Measurements from ENCODE around the gene CD53.
A peak's percentile ranks its signal among the peaks of the same experiment; 100 is the strongest.

Gene CD53

DNA sequence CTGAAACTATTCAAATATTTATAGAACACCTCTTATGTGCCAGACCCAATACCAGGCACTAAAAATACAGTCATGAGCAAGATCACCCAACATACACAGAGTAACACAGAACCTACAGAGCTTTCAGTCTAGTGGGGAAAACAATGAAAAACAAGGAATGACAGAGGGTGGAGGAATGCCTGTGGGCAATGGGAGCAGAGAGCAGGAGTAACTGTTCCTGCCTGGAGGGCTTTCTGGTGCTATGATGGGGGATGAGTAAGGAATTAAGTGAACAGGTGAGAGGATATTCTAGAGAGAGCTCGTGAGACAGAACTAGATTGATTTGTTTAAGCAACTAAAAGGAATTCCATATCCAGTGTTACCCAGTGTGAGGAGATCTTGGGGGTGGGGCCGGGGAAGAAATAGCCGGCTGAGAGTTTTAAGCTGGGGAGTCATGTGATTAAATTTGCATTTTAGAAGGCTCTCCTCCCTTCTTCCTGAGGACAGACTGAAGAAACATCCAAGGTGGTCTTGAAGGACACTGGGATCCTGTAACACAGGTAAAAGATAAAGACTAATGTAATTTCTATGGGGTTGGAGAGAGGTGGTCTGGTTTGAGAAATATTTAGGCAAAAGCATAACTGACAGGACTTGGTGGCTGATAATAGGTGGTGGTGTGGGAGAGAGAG lies 2.1 kb upstream of the CD53 start:
- peak overlapping the region; percentile 82 for H3K4me3 ChIP-seq (ENCODE audit: low read depth, low read length)
- TF ChIP-seq, protein P1, sequence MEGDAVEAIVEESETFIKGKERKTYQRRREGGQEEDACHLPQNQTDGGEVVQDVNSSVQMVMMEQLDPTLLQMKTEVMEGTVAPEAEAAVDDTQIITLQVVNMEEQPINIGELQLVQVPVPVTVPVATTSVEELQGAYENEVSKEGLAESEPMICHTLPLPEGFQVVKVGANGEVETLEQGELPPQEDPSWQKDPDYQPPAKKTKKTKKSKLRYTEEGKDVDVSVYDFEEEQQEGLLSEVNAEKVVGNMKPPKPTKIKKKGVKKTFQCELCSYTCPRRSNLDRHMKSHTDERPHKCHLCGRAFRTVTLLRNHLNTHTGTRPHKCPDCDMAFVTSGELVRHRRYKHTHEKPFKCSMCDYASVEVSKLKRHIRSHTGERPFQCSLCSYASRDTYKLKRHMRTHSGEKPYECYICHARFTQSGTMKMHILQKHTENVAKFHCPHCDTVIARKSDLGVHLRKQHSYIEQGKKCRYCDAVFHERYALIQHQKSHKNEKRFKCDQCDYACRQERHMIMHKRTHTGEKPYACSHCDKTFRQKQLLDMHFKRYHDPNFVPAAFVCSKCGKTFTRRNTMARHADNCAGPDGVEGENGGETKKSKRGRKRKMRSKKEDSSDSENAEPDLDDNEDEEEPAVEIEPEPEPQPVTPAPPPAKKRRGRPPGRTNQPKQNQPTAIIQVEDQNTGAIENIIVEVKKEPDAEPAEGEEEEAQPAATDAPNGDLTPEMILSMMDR (IDR thresholded peaks at IDR 0.05; ENCODE audit: insufficient read depth, low read depth, low read length, missing control alignments) = no peak

DNA sequence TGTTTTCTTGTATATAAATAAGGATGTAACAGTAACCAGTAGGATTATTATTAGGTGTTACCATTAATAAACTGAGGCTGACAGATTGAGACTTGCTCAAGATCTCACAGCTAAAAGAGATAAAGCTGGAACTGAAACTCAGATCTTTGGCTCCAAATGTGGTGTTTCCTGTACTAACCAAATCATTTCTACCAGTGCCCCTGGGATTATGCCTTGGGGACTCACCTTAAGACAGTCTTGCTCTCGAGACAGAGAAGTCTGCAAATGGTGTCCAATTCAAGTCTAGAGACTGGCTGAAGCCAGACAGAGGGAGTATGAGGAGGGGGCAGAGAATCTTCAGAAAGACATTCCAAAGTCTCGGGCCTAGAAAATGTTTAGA lies 593 bp upstream of the CD53 start:
- peak; percentile 85 for DNase-seq (ENCODE audit: low read depth)
- peak overlapping the region; percentile 82 for H3K4me3 ChIP-seq (ENCODE audit: low read depth, low read length)

More for the DNA sequence above, 2.1 kb upstream of the CD53 start:
- peak; percentile 39 for DNase-seq (ENCODE audit: low read depth)

DNA sequence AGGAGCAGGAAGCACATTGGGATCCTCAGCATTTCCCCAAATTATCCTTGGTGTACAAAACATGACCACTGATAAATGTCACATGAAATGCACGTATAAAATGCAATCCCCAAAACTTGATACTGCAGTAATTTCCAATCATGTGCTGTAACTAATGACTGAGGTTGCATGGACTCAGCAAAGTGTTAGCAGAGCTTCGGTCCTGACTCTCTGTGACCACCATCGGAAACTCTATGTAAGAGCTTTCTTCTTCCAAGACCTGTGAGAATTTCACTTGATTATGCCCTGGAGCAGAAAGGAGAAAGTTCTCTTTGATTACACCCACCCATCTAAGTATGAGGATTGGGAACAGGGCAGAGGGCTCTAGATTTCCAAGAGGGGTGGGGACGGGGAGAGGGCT lies 908 bp downstream of the CD53 start:
- DNase-seq (ENCODE audit: low read depth) = no peak
- H3K4me3 ChIP-seq (ENCODE audit: low read depth, low read length) = peak overlapping the region; percentile 82
- TF ChIP-seq, protein P1 (IDR thresholded peaks at IDR 0.05; ENCODE audit: insufficient read depth, low read depth, low read length, missing control alignments) = no peak

More for the DNA sequence above, 593 bp upstream of the CD53 start:
- TF ChIP-seq, protein P1 (IDR thresholded peaks at IDR 0.05; ENCODE audit: insufficient read depth, low read depth, low read length, missing control alignments) = no peak

DNA sequence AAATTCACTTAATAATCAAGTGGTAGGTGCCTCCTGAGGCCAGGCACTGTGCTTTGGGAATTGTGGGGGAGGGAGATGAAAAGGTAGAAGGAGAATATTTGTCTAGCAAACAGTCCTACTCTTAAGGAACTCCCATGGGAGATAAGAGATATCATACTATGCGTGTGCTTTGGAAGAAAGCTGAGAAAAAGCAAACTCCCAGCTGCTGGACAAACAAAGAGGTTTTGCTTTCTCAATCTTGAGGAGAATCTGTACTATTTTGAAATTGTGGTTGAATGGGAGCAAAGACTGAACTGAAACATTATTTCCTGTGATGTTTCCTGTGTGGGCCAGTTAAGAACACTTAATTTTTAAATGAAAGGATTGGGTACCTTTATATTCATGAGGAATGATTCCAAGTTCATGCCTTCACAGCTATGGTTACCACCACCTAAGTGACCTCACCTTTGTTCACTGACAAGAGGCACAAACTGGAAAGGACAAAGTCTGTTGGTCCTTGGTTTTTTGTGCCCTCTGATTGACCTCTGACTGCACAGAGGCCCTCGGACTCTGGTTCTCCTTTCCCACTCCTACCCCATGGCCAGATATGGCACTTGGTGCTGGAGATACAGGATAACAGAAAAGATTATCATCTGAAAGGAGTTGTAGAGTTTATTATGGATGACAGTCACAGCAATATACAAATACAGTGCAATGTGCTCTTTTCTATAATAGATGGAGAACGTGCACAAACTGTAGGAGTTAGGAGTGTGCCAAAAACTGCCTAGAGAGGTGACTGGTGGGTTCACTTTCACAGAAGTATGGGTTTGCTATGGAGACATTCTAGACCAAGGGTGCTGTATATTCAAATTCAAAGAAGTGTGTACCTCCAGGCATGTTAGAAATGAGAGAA lies 1.6 kb downstream of the CD53 start:
- TF ChIP-seq, protein P1 (IDR thresholded peaks at IDR 0.05; ENCODE audit: insufficient read depth, low read depth, low read length, missing control alignments) = no peak
- DNase-seq (ENCODE audit: low read depth) = peak; percentile 46
- H3K4me3 ChIP-seq (ENCODE audit: low read depth, low read length) = peak overlapping the region; percentile 82

DNA sequence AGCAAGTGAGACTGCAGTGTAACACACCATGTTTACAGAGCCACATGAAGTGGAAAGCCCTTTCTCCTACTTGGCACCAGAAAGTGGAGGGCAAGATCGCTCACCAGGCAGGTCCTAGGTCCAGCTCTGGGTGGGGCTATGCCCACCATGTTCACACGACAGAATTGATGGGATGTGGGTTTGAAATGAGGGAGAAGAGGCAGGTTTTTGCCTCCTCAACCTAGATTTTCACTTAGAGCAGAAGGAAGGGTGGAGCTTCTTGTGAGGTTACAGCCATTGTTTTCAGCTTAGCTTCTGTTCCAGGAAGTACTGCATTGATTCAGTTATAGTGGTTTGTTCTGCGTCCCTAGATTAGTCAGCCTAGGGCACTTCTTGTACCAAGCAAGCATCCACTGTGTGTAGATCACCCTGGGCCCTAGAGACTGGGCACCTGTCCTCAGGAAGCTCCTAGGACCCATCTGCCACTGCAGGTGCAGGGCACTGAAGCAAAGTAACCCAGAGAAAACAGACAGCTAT lies 2.3 kb downstream of the CD53 start:
- peak overlapping the region; percentile 82 for H3K4me3 ChIP-seq (ENCODE audit: low read depth, low read length)
- DNase-seq (ENCODE audit: low read depth) = peak; percentile 85
- TF ChIP-seq, protein P1 (IDR thresholded peaks at IDR 0.05; ENCODE audit: insufficient read depth, low read depth, low read length, missing control alignments) = no peak

DNA sequence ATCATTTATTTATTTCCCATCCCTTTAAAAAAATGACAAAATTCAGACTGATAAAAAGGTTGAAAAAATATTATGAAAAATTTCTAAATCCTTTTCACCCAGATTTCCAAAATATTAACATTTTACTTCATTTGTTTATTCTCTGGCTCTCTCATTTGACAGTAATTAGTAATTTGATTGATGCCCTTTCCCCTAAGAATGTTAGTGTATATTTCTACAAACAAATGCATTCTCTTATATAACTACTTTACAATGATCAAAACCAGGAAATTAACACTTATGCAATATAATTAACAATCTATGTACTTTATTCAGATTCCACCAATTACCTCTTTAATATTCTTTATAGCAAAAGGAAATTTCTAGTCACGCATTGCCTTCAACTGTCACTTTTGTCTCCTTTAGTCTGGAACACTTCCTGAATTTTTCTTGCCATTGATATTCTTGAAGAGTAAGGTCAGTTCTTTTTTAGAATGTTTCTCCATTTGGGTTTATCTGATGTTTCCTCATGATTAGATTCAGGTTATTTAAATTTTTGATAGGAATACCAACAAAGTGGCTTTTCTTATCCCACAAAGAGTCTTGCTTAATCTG lies 3.9 kb downstream of the CD53 start:
- TF ChIP-seq, protein P1 (IDR thresholded peaks at IDR 0.05; ENCODE audit: insufficient read depth, low read depth, low read length, missing control alignments) = no peak
- H3K4me3 ChIP-seq (ENCODE audit: low read depth, low read length) = peak overlapping the region; percentile 82
- no peak for DNase-seq (ENCODE audit: low read depth)

Data from GM12865 (cell line).